GM10266 (cell line): ENCODE measurements around the gene NCAN.

ENCODE experiments used
- DNase-seq: peaks from one replicate; pipeline ENCODE4 v3.0.0; 2012; ENCODE audit errors: extremely low spot score
- TF ChIP-seq, protein P1 (sequence below): IDR thresholded peaks from 2 replicates; pipeline ENCODE4 v1.5.1; 2012; ENCODE audit warnings: mild to moderate bottlenecking, low read depth; ENCODE audit not compliant: control insufficient read depth, insufficient read depth; ENCODE audit errors: missing control alignments

Gene NCAN

DNA sequence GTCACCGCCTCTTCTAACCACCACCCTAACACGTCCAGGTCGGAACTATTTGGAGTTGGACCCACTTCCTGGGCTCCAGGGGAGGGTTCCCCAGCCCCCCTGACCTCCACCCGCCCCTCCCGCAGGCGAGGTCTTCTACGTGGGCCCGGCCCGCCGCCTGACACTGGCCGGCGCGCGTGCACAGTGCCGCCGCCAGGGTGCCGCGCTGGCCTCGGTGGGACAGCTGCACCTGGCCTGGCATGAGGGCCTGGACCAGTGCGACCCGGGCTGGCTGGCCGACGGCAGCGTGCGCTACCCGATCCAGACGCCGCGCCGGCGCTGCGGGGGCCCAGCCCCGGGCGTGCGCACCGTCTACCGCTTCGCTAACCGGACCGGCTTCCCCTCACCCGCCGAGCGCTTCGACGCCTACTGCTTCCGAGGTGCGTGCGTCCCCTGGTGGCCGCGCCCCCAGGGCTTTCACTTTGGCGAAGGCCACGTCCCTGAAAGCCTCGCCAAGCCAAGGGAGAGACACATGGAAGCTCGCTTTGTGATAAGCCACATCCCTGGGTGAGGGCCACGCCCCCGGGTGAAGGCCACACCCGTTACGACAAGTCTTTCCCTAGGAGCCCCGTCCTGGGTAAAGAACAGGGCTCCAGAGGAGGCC is 13.2 kb downstream of the NCAN start:
- peak; percentile 92 for DNase-seq
- TF ChIP-seq, protein P1, sequence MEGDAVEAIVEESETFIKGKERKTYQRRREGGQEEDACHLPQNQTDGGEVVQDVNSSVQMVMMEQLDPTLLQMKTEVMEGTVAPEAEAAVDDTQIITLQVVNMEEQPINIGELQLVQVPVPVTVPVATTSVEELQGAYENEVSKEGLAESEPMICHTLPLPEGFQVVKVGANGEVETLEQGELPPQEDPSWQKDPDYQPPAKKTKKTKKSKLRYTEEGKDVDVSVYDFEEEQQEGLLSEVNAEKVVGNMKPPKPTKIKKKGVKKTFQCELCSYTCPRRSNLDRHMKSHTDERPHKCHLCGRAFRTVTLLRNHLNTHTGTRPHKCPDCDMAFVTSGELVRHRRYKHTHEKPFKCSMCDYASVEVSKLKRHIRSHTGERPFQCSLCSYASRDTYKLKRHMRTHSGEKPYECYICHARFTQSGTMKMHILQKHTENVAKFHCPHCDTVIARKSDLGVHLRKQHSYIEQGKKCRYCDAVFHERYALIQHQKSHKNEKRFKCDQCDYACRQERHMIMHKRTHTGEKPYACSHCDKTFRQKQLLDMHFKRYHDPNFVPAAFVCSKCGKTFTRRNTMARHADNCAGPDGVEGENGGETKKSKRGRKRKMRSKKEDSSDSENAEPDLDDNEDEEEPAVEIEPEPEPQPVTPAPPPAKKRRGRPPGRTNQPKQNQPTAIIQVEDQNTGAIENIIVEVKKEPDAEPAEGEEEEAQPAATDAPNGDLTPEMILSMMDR, result peak; percentile 75

DNA sequence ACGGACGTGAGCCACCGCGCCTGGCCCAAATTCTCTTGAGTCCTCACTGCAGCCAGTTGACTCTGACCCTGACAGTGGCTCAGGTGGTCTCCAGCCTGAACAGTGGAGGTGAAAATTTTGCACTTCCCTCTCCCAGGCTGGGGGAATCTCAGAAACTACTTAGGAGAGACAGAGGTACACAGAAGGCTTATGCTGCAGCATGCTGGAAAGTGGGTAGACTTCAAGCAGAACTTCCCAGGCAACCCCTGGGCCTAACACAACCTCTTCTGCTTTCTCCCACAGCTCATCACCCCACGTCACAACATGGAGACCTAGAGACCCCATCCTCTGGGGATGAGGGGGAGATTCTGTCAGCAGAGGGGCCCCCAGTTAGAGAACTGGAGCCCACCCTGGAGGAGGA is 14.4 kb downstream of the NCAN start:
- DNase-seq, result no peak
- TF ChIP-seq, protein P1, result no peak

DNA sequence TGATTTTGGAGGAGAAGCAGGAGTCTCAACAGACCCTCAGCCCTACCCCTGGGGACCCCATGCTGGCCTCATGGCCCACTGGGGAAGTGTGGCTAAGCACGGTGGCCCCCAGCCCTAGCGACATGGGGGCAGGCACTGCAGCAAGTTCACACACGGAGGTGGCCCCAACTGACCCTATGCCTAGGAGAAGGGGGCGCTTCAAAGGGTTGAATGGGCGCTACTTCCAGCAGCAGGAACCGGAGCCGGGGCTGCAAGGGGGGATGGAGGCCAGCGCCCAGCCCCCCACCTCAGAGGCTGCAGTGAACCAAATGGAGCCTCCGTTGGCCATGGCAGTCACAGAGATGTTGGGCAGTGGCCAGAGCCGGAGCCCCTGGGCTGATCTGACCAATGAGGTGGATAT is 14.9 kb downstream of the NCAN start:
- TF ChIP-seq, protein P1, result no peak
- no peak for DNase-seq

DNA sequence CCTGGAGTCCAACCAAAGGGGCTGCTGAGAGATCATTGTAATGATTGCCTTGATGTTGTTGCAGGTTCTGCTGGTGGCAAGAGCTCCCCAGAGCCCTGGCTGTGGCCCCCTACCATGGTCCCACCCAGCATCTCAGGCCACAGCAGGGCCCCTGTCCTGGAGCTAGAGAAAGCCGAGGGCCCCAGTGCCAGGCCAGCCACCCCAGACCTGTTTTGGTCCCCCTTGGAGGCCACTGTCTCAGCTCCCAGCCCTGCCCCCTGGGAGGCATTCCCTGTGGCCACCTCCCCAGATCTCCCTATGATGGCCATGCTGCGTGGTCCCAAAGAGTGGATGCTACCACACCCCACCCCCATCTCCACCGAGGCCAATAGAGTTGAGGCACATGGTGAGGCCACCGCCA is 15.5 kb downstream of the NCAN start:
- no peak for DNase-seq
- TF ChIP-seq, protein P1, result no peak

DNA sequence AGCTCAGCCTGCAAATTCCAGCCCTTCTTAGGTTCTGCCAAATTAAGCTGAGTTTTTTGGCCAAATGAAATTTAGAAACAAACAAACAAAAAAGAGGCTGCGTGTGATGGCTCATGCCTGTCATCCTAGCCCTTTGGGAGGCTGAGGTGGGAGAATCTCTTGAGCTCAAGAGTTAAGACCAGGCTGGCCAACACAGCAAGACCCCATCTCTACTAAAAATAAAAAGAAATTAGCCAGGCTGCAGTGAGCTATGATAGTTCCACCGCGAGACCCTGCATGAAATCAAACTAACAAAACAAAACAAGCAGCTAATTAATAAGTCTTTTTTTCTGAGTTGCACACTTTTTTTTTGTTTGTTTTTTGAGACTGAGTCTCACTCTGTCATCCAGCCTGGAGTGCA is 17.9 kb downstream of the NCAN start:
- DNase-seq, result no peak

DNA sequence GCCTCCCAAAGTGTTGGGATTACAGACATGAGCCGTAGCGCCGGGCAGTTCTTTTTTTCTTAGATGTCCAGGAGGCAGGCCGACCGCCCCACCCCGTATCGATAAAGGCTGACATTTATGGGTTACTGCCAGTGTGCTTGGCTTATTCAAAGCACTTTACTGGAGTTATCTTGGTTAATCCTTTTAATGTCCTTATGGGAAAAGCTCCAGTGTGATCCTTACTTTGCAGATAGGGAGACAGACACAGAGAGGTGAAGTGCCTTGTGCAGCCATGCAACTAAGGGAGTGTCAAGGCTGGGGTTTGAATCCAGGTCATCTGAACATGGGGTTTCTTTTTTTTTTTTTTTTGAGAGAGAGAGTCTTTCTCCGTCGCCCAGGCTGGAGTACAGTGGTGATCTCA is 19.2 kb downstream of the NCAN start:
- TF ChIP-seq, protein P1, result no peak
- no peak for DNase-seq

More for the DNA sequence above, 17.9 kb downstream of the NCAN start:
- TF ChIP-seq, protein P1, result no peak

DNA sequence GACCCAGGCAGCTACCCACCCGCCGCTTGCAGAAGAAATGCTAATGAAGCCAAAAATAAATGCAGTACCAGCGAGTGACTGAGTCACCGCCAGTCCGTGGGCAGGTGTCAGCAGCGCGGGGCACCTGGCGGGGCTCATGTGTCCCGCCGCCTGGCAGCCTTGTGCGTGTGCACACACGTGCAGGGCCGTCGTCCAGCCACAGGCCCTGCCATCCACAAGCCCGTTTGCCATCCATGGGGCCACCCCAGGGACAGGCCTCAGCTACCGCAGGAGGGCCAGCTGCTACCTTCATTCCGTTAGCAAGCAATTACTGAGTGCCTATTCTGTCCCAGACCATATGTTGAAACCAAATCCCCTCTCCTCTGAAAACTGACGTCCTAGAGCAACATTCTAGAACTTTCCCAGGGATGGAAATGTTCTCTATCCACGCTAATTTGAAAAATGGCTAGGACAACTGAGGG is 20.5 kb downstream of the NCAN start:
- DNase-seq, result no peak
- TF ChIP-seq, protein P1, result no peak
